K562 (cell line): ENCODE data around the gene NOBOX. TPM values are rescaled to one million over a fixed set of nuclear protein-coding genes. Genes with fewer than 3 reads are reported as not detected.

Experiments used
- BACH1 ChIP-seq: fragments of 200-800 bp; sonication (Bioruptor generic); IDR thresholded peaks from 2 replicates; pipeline ENCODE4 v1.6.1; 2016; ENCODE audit warnings: missing genetic modification characterization, missing compliant biosample characterization
- ETV6 ChIP-seq, 3 experiments: fragments of 150-350 bp in 1 of 3; sonication (generic) in 1 of 3; formaldehyde crosslinking in 1 of 3; IDR thresholded peaks; 2 replicates each; pipeline versions ENCODE4 v1.6.1 to v1.8.0; 2014 to 2022; ENCODE audit warnings: borderline replicate concordance in 2 of 3, low read depth in 2 of 3, antibody characterized with exemption in 1 of 3, low read length in 1 of 3, mild to moderate bottlenecking in 1 of 3, missing genetic modification reagents in 1 of 3
- MAFK ChIP-seq: IDR thresholded peaks from 2 replicates; pipeline ENCODE4 v1.6.1; 2011; ENCODE audit warnings: low read length, improper control_type of control experiment
- OTX1 ChIP-seq: fragments of 450-650 bp; formaldehyde crosslinking; IDR thresholded peaks from 2 replicates; pipeline ENCODE4 v1.4.0; 2022; ENCODE audit warnings: mild to moderate bottlenecking
- polyA plus RNA-seq, 8 experiments: library from polyadenylated mRNA; depleted of rRNA in 4 of 8; stranded (reverse) in 5 of 8; unstranded in 3 of 8; fragments of >200 nt; fragmentation: Nextera tagmentation in 2 of 8; fragmentation: Illumina TruSeq in 1 of 8; extraction: Ambion mirVana in 2 of 8; extraction: Trizol in 1 of 8; gene quantifications; 2 replicates each; pipeline versions ENCODE4 v1.2.1 to v1.2.3, GENCODE V29; 2011 to 2014; ENCODE audit warnings: inconsistent platforms in 1 of 8, missing spikeins in 1 of 8
- total RNA-seq, 7 experiments: library from RNA; depleted of rRNA in 6 of 7; stranded (reverse); fragments of >200 nt in 6 of 7; fragmentation: Illumina TruSeq in 2 of 7; extraction: Trizol in 2 of 7; gene quantifications; 2 replicates each; pipeline versions ENCODE4 v1.2.1 to v1.2.3, GENCODE V29; 2011 to 2021; ENCODE audit warnings: low replicate concordance in 1 of 7
- TF ChIP-seq, protein P1 (sequence below): fragments of 450-650 bp; IDR thresholded peaks from 2 replicates; pipeline ENCODE4 v1.6.1; 2016; ENCODE audit warnings: mild to moderate bottlenecking, moderate library complexity
- TF ChIP-seq, protein P2 (sequence below): fragments of 450-650 bp; IDR thresholded peaks from 2 replicates; pipeline ENCODE4 v1.6.1; 2018; ENCODE audit warnings: mild to moderate bottlenecking, low read depth; ENCODE audit not compliant: partially characterized antibody
- TF ChIP-seq, protein P3 (sequence below): sonication (generic); formaldehyde crosslinking; IDR thresholded peaks from 2 replicates; pipeline ENCODE4 v1.8.1; 2022; ENCODE audit warnings: missing genetic modification reagents
- TF ChIP-seq, protein P4 (sequence below): fragments of 450-650 bp; IDR thresholded peaks from 2 replicates; pipeline ENCODE4 v1.6.1; 2016; ENCODE audit warnings: borderline replicate concordance
- TF ChIP-seq, protein P5 (sequence below): fragments of 250-450 bp; sonication (Bioruptor Pico); IDR thresholded peaks from 2 replicates; pipeline ENCODE4 v1.5.0; 2021

The NOBOX gene
- total and polyA plus RNA-seq, 9 of the 15 experiments (the other 6 are each of a cell fraction or from before 2014, with no cell fraction given): not detected

DNA sequence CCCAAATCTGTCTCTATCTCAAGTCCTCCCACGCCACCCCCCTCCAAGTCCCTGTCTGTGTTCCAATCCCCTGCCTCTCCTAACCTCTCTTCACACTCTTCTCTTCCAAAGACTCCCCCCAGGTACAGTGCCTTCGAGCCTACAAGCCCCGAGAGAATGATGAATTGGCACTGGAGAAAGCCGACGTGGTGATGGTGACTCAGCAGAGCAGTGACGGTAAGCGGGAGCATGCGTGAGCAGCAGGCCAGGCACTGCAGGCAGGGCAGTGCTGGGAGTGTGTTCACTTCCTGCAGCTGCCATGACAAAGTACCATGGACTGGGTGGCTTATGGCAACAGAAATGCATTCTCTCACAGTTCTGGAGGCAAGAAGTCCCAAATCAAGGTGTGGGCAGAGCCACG lies 24.8 kb downstream of the NOBOX start (continued):
- TF ChIP-seq, protein P1, sequence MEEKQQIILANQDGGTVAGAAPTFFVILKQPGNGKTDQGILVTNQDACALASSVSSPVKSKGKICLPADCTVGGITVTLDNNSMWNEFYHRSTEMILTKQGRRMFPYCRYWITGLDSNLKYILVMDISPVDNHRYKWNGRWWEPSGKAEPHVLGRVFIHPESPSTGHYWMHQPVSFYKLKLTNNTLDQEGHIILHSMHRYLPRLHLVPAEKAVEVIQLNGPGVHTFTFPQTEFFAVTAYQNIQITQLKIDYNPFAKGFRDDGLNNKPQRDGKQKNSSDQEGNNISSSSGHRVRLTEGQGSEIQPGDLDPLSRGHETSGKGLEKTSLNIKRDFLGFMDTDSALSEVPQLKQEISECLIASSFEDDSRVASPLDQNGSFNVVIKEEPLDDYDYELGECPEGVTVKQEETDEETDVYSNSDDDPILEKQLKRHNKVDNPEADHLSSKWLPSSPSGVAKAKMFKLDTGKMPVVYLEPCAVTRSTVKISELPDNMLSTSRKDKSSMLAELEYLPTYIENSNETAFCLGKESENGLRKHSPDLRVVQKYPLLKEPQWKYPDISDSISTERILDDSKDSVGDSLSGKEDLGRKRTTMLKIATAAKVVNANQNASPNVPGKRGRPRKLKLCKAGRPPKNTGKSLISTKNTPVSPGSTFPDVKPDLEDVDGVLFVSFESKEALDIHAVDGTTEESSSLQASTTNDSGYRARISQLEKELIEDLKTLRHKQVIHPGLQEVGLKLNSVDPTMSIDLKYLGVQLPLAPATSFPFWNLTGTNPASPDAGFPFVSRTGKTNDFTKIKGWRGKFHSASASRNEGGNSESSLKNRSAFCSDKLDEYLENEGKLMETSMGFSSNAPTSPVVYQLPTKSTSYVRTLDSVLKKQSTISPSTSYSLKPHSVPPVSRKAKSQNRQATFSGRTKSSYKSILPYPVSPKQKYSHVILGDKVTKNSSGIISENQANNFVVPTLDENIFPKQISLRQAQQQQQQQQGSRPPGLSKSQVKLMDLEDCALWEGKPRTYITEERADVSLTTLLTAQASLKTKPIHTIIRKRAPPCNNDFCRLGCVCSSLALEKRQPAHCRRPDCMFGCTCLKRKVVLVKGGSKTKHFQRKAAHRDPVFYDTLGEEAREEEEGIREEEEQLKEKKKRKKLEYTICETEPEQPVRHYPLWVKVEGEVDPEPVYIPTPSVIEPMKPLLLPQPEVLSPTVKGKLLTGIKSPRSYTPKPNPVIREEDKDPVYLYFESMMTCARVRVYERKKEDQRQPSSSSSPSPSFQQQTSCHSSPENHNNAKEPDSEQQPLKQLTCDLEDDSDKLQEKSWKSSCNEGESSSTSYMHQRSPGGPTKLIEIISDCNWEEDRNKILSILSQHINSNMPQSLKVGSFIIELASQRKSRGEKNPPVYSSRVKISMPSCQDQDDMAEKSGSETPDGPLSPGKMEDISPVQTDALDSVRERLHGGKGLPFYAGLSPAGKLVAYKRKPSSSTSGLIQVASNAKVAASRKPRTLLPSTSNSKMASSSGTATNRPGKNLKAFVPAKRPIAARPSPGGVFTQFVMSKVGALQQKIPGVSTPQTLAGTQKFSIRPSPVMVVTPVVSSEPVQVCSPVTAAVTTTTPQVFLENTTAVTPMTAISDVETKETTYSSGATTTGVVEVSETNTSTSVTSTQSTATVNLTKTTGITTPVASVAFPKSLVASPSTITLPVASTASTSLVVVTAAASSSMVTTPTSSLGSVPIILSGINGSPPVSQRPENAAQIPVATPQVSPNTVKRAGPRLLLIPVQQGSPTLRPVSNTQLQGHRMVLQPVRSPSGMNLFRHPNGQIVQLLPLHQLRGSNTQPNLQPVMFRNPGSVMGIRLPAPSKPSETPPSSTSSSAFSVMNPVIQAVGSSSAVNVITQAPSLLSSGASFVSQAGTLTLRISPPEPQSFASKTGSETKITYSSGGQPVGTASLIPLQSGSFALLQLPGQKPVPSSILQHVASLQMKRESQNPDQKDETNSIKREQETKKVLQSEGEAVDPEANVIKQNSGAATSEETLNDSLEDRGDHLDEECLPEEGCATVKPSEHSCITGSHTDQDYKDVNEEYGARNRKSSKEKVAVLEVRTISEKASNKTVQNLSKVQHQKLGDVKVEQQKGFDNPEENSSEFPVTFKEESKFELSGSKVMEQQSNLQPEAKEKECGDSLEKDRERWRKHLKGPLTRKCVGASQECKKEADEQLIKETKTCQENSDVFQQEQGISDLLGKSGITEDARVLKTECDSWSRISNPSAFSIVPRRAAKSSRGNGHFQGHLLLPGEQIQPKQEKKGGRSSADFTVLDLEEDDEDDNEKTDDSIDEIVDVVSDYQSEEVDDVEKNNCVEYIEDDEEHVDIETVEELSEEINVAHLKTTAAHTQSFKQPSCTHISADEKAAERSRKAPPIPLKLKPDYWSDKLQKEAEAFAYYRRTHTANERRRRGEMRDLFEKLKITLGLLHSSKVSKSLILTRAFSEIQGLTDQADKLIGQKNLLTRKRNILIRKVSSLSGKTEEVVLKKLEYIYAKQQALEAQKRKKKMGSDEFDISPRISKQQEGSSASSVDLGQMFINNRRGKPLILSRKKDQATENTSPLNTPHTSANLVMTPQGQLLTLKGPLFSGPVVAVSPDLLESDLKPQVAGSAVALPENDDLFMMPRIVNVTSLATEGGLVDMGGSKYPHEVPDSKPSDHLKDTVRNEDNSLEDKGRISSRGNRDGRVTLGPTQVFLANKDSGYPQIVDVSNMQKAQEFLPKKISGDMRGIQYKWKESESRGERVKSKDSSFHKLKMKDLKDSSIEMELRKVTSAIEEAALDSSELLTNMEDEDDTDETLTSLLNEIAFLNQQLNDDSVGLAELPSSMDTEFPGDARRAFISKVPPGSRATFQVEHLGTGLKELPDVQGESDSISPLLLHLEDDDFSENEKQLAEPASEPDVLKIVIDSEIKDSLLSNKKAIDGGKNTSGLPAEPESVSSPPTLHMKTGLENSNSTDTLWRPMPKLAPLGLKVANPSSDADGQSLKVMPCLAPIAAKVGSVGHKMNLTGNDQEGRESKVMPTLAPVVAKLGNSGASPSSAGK: peak; percentile 78
- TF ChIP-seq, protein P2, sequence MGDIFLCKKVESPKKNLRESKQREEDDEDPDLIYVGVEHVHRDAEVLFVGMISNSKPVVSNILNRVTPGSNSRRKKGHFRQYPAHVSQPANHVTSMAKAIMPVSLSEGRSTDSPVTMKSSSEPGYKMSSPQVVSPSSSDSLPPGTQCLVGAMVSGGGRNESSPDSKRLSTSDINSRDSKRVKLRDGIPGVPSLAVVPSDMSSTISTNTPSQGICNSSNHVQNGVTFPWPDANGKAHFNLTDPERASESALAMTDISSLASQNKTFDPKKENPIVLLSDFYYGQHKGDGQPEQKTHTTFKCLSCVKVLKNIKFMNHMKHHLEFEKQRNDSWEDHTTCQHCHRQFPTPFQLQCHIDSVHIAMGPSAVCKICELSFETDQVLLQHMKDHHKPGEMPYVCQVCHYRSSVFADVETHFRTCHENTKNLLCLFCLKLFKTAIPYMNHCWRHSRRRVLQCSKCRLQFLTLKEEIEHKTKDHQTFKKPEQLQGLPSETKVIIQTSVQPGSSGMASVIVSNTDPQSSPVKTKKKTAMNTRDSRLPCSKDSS: no peak
- TF ChIP-seq, protein P3, sequence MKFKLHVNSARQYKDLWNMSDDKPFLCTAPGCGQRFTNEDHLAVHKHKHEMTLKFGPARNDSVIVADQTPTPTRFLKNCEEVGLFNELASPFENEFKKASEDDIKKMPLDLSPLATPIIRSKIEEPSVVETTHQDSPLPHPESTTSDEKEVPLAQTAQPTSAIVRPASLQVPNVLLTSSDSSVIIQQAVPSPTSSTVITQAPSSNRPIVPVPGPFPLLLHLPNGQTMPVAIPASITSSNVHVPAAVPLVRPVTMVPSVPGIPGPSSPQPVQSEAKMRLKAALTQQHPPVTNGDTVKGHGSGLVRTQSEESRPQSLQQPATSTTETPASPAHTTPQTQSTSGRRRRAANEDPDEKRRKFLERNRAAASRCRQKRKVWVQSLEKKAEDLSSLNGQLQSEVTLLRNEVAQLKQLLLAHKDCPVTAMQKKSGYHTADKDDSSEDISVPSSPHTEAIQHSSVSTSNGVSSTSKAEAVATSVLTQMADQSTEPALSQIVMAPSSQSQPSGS (CRISPR knock-in tag): no peak
- peak; percentile 25; the same call in 1 of the 2 replicates for TF ChIP-seq BACH1 (tag)
- TF ChIP-seq ETV6 (IDR thresholded peaks at IDR 0.05; ENCODE audit: borderline replicate concordance in 1 of 2, low read depth in 2 of 2, low read length in 1 of 2): no peak
- TF ChIP-seq ETV6 (CRISPR knock-in tag; IDR thresholded peaks at IDR 0.05; ENCODE audit: borderline replicate concordance): no peak
- TF ChIP-seq, protein P4, sequence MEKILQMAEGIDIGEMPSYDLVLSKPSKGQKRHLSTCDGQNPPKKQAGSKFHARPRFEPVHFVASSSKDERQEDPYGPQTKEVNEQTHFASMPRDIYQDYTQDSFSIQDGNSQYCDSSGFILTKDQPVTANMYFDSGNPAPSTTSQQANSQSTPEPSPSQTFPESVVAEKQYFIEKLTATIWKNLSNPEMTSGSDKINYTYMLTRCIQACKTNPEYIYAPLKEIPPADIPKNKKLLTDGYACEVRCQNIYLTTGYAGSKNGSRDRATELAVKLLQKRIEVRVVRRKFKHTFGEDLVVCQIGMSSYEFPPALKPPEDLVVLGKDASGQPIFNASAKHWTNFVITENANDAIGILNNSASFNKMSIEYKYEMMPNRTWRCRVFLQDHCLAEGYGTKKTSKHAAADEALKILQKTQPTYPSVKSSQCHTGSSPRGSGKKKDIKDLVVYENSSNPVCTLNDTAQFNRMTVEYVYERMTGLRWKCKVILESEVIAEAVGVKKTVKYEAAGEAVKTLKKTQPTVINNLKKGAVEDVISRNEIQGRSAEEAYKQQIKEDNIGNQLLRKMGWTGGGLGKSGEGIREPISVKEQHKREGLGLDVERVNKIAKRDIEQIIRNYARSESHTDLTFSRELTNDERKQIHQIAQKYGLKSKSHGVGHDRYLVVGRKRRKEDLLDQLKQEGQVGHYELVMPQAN: no peak
- TF ChIP-seq, protein P5, sequence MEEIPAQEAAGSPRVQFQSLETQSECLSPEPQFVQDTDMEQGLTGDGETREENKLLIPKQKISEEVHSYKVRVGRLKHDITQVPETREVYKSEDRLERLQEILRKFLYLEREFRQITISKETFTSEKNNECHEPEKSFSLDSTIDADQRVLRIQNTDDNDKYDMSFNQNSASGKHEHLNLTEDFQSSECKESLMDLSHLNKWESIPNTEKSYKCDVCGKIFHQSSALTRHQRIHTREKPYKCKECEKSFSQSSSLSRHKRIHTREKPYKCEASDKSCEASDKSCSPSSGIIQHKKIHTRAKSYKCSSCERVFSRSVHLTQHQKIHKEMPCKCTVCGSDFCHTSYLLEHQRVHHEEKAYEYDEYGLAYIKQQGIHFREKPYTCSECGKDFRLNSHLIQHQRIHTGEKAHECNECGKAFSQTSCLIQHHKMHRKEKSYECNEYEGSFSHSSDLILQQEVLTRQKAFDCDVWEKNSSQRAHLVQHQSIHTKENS: no peak
- TF ChIP-seq OTX1 (CRISPR knock-in tag): no peak
- TF ChIP-seq MAFK: peak; percentile 53
